NOMO-1 treated with DMSO at 0.1 percent for 48 hours (cell line): ENCODE measurements around the gene GRB10.
"Not testable (repeated sequence)": the region's sequence is repeated elsewhere in the genome, so short reads cannot be mapped to it uniquely, and the experiment has no call there.

Experiments
- DNase-seq: peaks from one replicate; lab custom pipeline; 2025; ENCODE audit not compliant: unreplicated experiment; lab: John Stamatoyannopoulos, UW

Gene GRB10

GRCh38 chr7:50590535-50590934 lies 192.2 kb downstream of the GRB10 start:
- no peak for DNase-seq

- DNase-seq, result no peak
Observed at GRCh38 chr7:50589364-50589763, 193.3 kb downstream of the GRB10 start.

- DNase-seq, result no peak
Observed at GRCh38 chr7:50588937-50589336, 193.8 kb downstream of the GRB10 start.

GRCh38 chr7:50587737-50588136 lies 195.0 kb downstream of the GRB10 start:
- DNase-seq, result no peak

- no peak for DNase-seq
Observed at GRCh38 chr7:50584793-50585408, 197.8 kb downstream of the GRB10 start.

GRCh38 chr7:50584386-50584785 lies 198.3 kb downstream of the GRB10 start:
- DNase-seq, result no peak

- DNase-seq, result not testable (repeated sequence)
Observed at GRCh38 chr7:50583295-50583694, 199.4 kb downstream of the GRB10 start.

GRCh38 chr7:50582271-50582670 lies 200.4 kb downstream of the GRB10 start:
- not testable (repeated sequence) for DNase-seq

- DNase-seq, result not testable (repeated sequence)
Observed at GRCh38 chr7:50580666-50581065, 202.0 kb downstream of the GRB10 start.

- DNase-seq, result no peak
Observed at GRCh38 chr7:50580057-50580456, 202.6 kb downstream of the GRB10 start.

- not testable (repeated sequence) for DNase-seq
Observed at GRCh38 chr7:50578105-50578504, 204.6 kb downstream of the GRB10 start.

- DNase-seq, result no peak
Observed at GRCh38 chr7:50577569-50577968, 205.1 kb downstream of the GRB10 start.

GRCh38 chr7:50576388-50576787 lies 206.3 kb downstream of the GRB10 start:
- DNase-seq, result not testable (repeated sequence)

GRCh38 chr7:50567715-50568261 lies 214.9 kb downstream of the GRB10 start:
- no peak for DNase-seq

- no peak for DNase-seq
Observed at GRCh38 chr7:50565977-50566376, 216.7 kb downstream of the GRB10 start.

GRCh38 chr7:50565559-50565916 lies 217.2 kb downstream of the GRB10 start:
- no peak for DNase-seq

- no peak for DNase-seq
Observed at GRCh38 chr7:50564640-50565558, 217.8 kb downstream of the GRB10 start, which contains the start of gene DDC. DDC (minus strand) TSS chr7:50565405; CDS start chr7:50544085, 21,320 bp downstream.

GRCh38 chr7:50564171-50564570 lies 218.5 kb downstream of the GRB10 start:
- no peak for DNase-seq

GRCh38 chr7:50562136-50562535 lies 220.6 kb downstream of the GRB10 start:
- DNase-seq, result no peak

GRCh38 chr7:50560865-50561351 lies 221.8 kb downstream of the GRB10 start:
- DNase-seq, result no peak

GRCh38 chr7:50559881-50560280 lies 222.8 kb downstream of the GRB10 start:
- no peak for DNase-seq
